ENCODE measurements around the gene MUSTN1. TPM values are rescaled to one million over a fixed set of nuclear protein-coding genes. Genes with fewer than 3 reads are reported as not detected.

MUSTN1 gene
- total RNA-seq, 1 donor from 2014 or later: 30.2 TPM

- no peaks in the 10 kb centered on the region for H3K9me3 ChIP-seq
- no peak for DNase-seq (ENCODE audit: extremely low spot score in 2 of 2)
- no peak for TF ChIP-seq POLR2AphosphoS5 (IDR thresholded peaks at IDR 0.05; ENCODE audit: insufficient read depth in 1 of 2, low read depth in 1 of 2)
- no peak for TF ChIP-seq CTCF (IDR thresholded peaks at IDR 0.05)
- no peak overlapping the region for H3K4me3 ChIP-seq
- peak overlapping the region; percentile 34 for H3K27ac ChIP-seq
- peaks cover 25% of the 10 kb centered on the region for H3K4me1 ChIP-seq
- H3K27me3 ChIP-seq: no peaks in the 10 kb centered on the region
- H3K36me3 ChIP-seq: peaks cover 0 to 28% of the 10 kb centered on the region in 2 donors
- intact Hi-C loops (cut with DNase I): loop anchor here (5.0 kb wide), 1 partner anchor 44 kb away; no protein-coding TSS in a partner anchor
Measured at GRCh38 chr3:52848617-52849016, 13.8 kb upstream of the MUSTN1 start.

GRCh38 chr3:52847726-52848125 lies 12.9 kb upstream of the MUSTN1 start:
- Histone ChIP-seq H3K9me3 (no peaks in the 10 kb centered on the region), H3K27me3 (no peaks in the 10 kb centered on the region), H3K27ac (no peak overlapping the region), H3K4me3 (no peak overlapping the region), H3K4me1 (peaks cover 34% of the 10 kb centered on the region), H3K36me3 (peaks cover 0 to 28% of the 10 kb centered on the region in 2 donors)
- TF ChIP-seq POLR2AphosphoS5 (IDR thresholded peaks at IDR 0.05; ENCODE audit: insufficient read depth in 1 of 2, low read depth in 1 of 2) (no peak), POLR2A (IDR thresholded peaks at IDR 0.05) (no peak), CTCF (IDR thresholded peaks at IDR 0.05) (no peak)
- DNase-seq (ENCODE audit: extremely low spot score in 2 of 2): no peak
- intact Hi-C loops (cut with DNase I): loop anchor here (5.0 kb wide), 1 partner anchor 45 kb away; no protein-coding TSS in a partner anchor

- intact Hi-C loops (cut with DNase I): loop anchor here (5.0 kb wide), 1 partner anchor 45 kb away; no protein-coding TSS in a partner anchor
- TF ChIP-seq CTCF (IDR thresholded peaks at IDR 0.05) (no peak), POLR2A (IDR thresholded peaks at IDR 0.05) (no peak), POLR2AphosphoS5 (IDR thresholded peaks at IDR 0.05; ENCODE audit: insufficient read depth in 1 of 2, low read depth in 1 of 2) (no peak)
- H3K27ac ChIP-seq: no peak overlapping the region
- no peaks in the 10 kb centered on the region for H3K27me3 ChIP-seq
- H3K4me3 ChIP-seq: no peak overlapping the region
- no peaks in the 10 kb centered on the region for H3K9me3 ChIP-seq
- peaks cover 36% of the 10 kb centered on the region for H3K4me1 ChIP-seq
- no peak for DNase-seq (ENCODE audit: extremely low spot score in 2 of 2)
- peaks cover 0 to 30% of the 10 kb centered on the region in 2 donors for H3K36me3 ChIP-seq
Measured at GRCh38 chr3:52847241-52847640, 12.4 kb upstream of the MUSTN1 start.

GRCh38 chr3:52846432-52846965 lies 11.7 kb upstream of the MUSTN1 start:
- intact Hi-C loops (cut with DNase I): loop anchor here (5.0 kb wide), 1 partner anchor 46 kb away; no protein-coding TSS in a partner anchor
- peak overlapping the region; percentile 90 for H3K27ac ChIP-seq
- H3K4me1 ChIP-seq: peaks cover 36% of the 10 kb centered on the region
- no peaks in the 10 kb centered on the region for H3K27me3 ChIP-seq
- no peak overlapping the region for H3K4me3 ChIP-seq
- H3K36me3 ChIP-seq: peaks cover 0 to 34% of the 10 kb centered on the region in 2 donors
- TF ChIP-seq POLR2AphosphoS5 (IDR thresholded peaks at IDR 0.05; ENCODE audit: insufficient read depth in 1 of 2, low read depth in 1 of 2): no peak
- no peak for TF ChIP-seq POLR2A (IDR thresholded peaks at IDR 0.05)
- no peak for TF ChIP-seq CTCF (IDR thresholded peaks at IDR 0.05)
- H3K9me3 ChIP-seq: no peaks in the 10 kb centered on the region
- DNase-seq (ENCODE audit: extremely low spot score in 2 of 2): no peak

- TF ChIP-seq POLR2AphosphoS5 (IDR thresholded peaks at IDR 0.05; ENCODE audit: insufficient read depth in 1 of 2, low read depth in 1 of 2) (no peak), CTCF (IDR thresholded peaks at IDR 0.05) (no peak), POLR2A (IDR thresholded peaks at IDR 0.05) (no peak)
- peaks cover 36% of the 10 kb centered on the region for H3K4me1 ChIP-seq
Measured at GRCh38 chr3:52845691-52846431, 11.0 kb upstream of the MUSTN1 start.

More at GRCh38 chr3:52845691-52846431, 11.0 kb upstream of the MUSTN1 start:
- intact Hi-C loops (cut with DNase I): loop anchor here (5.0 kb wide), 1 partner anchor 46 kb away; no protein-coding TSS in a partner anchor
- H3K27ac ChIP-seq: peak overlapping the region; percentile 90
- H3K4me3 ChIP-seq: no peak overlapping the region
- H3K36me3 ChIP-seq: peaks cover 0 to 36% of the 10 kb centered on the region in 2 donors
- DNase-seq (ENCODE audit: extremely low spot score in 2 of 2): no peak
- no peaks in the 10 kb centered on the region for H3K9me3 ChIP-seq
- H3K27me3 ChIP-seq: no peaks in the 10 kb centered on the region
